Heart right ventricle (tissue), 16 donors: ENCODE data around the gene GREB1L. TPM values are rescaled to one million over a fixed set of nuclear protein-coding genes. Genes with fewer than 3 reads are reported as not detected.

Experiments
- ATAC-seq, 8 donors: fragments of 200-7000 bp; cut with Tn5 transposase; one replicate each; pipeline ENCODE4 v1.9.1; 2020; ENCODE audit warnings: mild to moderate bottlenecking in 8 of 8, moderate library complexity in 8 of 8, moderate number of reproducible peaks in 1 of 8
- DNase-seq, 2 donors: peaks; one replicate each; pipeline ENCODE4 v3.0.0-alpha.2; 2020
- H3K27ac ChIP-seq, 10 donors: fragments of 200-600 bp; sonication (generic) in 2 of 10; one replicate each; pipeline versions ENCODE4 v1.5.0 to v1.8.0; 2020 to 2022; ENCODE audit warnings: mild to moderate bottlenecking in 3 of 10
- H3K27me3 ChIP-seq, 7 donors: fragments of 200-600 bp; one replicate each; pipeline ENCODE4 v1.8.0; 2021 to 2022; ENCODE audit warnings: mild to moderate bottlenecking in 2 of 7
- H3K36me3 ChIP-seq, 9 donors: fragments of 200-600 bp; sonication (generic) in 1 of 9; one replicate each; pipeline versions ENCODE4 v1.5.0 to v1.8.0; 2020 to 2022; ENCODE audit warnings: mild to moderate bottlenecking in 2 of 9
- H3K4me1 ChIP-seq, 9 donors: fragments of 200-600 bp; sonication (generic) in 1 of 9; one replicate each; pipeline versions ENCODE4 v1.5.0 to v1.8.0; 2020 to 2022; ENCODE audit warnings: mild to moderate bottlenecking in 4 of 9
- H3K4me3 ChIP-seq, 10 donors: fragments of 200-600 bp; sonication (generic) in 2 of 10; one replicate each; pipeline versions ENCODE4 v1.5.0 to v1.8.0; 2020 to 2022; ENCODE audit warnings: mild to moderate bottlenecking in 7 of 10, moderate library complexity in 2 of 10
- H3K9me3 ChIP-seq, 11 donors: fragments of 200-600 bp in 10 of 11; sonication (generic) in 2 of 11; one replicate each; pipeline versions ENCODE4 v1.5.0 to v1.8.0; 2013 to 2022; ENCODE audit warnings: mild to moderate bottlenecking in 2 of 11, control low read depth in 1 of 11, moderate library complexity in 1 of 11
- WGBS, 2 donors: extraction: QIAGEN DNeasy Blood & Tissue Kit; methylation state at CpG; one replicate each; pipeline ENCODE4 v1.1.7; 2013; ENCODE audit warnings: inconsistent platforms in 1 of 2; 5-methylcytosine and 5-hydroxymethylcytosine counted together
- intact Hi-C, 10 donors: fragments of 100-400 bp; cut with DNase I; formaldehyde crosslinking; loops; one replicate each; pipeline versions ENCODE4 v1.11.1 to v1.14.2; 2022
- polyA plus RNA-seq, 2 donors: library from polyadenylated mRNA; stranded (reverse); fragments of 200-250 nt; gene quantifications; one replicate each; pipeline ENCODE4 v1.2.3, GENCODE V29; 2013
- total RNA-seq, 10 donors: library from RNA; stranded (reverse); fragmentation: NEBNext Ultra II Directional in 3 of 10; extraction: Animal tissue kit (Norgen Biotek cat#: 25700) in 3 of 10; gene quantifications; one replicate each; pipeline versions ENCODE4 v1.2.1 to v1.2.4, GENCODE V29; 2021 to 2023
- TF ChIP-seq, protein P1 (sequence below), 9 donors: fragments of 200-600 bp; sonication (generic) in 2 of 9; IDR thresholded peaks; one replicate each; pipeline versions ENCODE4 v1.5.0 to v1.8.0; 2021 to 2022; ENCODE audit warnings: antibody characterized with exemption in 9 of 9, mild to moderate bottlenecking in 5 of 9, moderate library complexity in 1 of 9
- donor health status: Arrhythmogenic right ventricular cardiomyopathy.
- donor health status: ischemic (EF 13 %, LVEDD 7.1; RV severe dilation, severe dysfunction).
- donor health status: healthy with polysubstance abuse.
- donor health status: DM: no; HTN: yes; CAD: no.
- donor health status: DM: no; HTN: no; CAD: no.
- donor health status: ischemic (EF 25% LVEDD 6.9; RV normal size, moderate dysfunction).
- donor health status: ischemic (EF 25% LVEDD 5.7; RV mildly dilated, moderate dysfunction).
- donor health status: healthy.
- donor health status: DM: yes; HTN: yes; CAD: no.
- donor health status: Ischemic cardiomyopathy.
- donor health status: ischemic (EF 35%, LVEDD 5.7; RV mildly dilated, moderate dysfunction).
- donor health status: nonischemic (EF 11% LVEDD 7.7; RV severe dilation, severe dysfunction).
- donor health status: DM: yes; HTN: yes; CAD: no.
- donor health status: PGD.
- donor health status: ischemic (EF 29% LVEDD 5.4; RV normal size, mild dysfunction).
- donor health status: nonischemic (EF 23%, LVEDD 6.1; RV moderate dilation, normal function).

Gene GREB1L
- total and polyA plus RNA-seq, 12 donors: 0.54 to 14.3 (median 10.9) TPM

DNA sequence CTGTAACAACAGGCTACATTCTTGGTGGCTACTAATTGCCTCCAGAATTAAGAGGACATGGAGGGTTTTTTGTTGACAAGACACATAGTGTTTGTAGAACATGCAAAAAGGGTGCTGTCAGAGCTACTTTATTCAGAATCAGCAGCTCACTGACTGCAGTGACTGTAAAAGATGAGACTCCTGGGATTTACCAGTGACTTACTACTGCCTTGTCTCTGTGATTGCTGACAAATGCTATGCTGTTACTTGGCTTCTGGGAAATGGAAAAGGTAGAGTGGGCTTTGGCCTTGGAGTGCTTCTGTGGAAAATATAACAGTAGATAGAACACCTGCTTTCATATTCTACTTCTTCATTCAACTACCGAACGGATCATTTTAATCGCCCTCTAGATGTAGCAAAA, 47.8 kb downstream of the GREB1L start:
- H3K4me1 ChIP-seq: no peaks in the 10 kb centered on the region
- TF ChIP-seq, protein P1, sequence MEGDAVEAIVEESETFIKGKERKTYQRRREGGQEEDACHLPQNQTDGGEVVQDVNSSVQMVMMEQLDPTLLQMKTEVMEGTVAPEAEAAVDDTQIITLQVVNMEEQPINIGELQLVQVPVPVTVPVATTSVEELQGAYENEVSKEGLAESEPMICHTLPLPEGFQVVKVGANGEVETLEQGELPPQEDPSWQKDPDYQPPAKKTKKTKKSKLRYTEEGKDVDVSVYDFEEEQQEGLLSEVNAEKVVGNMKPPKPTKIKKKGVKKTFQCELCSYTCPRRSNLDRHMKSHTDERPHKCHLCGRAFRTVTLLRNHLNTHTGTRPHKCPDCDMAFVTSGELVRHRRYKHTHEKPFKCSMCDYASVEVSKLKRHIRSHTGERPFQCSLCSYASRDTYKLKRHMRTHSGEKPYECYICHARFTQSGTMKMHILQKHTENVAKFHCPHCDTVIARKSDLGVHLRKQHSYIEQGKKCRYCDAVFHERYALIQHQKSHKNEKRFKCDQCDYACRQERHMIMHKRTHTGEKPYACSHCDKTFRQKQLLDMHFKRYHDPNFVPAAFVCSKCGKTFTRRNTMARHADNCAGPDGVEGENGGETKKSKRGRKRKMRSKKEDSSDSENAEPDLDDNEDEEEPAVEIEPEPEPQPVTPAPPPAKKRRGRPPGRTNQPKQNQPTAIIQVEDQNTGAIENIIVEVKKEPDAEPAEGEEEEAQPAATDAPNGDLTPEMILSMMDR (IDR thresholded peaks at IDR 0.05): no peak

GRCh38 chr18:21291106-21291505, 49.1 kb downstream of the GREB1L start:
- intact Hi-C loops: no loop called here

More for the DNA sequence above, 47.8 kb downstream of the GREB1L start:
- DNase-seq (no peak), ATAC-seq (no peak)
- H3K27ac ChIP-seq: no peak overlapping the region
- no peaks in the 10 kb centered on the region for H3K27me3 ChIP-seq
- no peaks in the 10 kb centered on the region for H3K9me3 ChIP-seq
- no peaks in the 10 kb centered on the region for H3K36me3 ChIP-seq
- intact Hi-C loops: loop anchor here in 1 of 10 donors (5.0 kb wide), 1 partner anchor 37 kb away; no protein-coding TSS in a partner anchor
- no peak overlapping the region for H3K4me3 ChIP-seq
- 94 to 96% methylated on average over 3 of the region's 3 CpGs for WGBS, 2 donors

DNA sequence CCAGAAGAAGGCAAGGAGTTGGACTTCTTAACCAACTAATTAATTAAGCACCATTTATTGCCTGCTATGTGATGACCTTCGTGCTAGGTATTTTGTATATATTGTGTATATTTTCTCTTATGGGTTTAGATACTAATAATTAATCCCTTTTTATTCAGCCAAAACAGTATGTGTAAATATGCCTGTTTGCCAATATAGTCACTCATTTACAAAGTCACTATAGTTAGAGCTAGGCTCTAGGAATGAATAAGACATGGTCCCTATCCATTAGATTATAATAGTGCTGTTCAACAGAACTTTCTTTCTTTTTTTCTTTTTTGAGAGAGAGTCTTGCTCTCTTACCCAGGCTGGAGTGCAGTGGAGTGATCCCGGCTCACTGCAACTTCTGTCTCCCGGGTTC, 51.4 kb downstream of the GREB1L start:
- Histone ChIP-seq H3K4me3 (no peak overlapping the region), H3K9me3 (peaks cover 0 to 3% (median 0%) of the 10 kb centered on the region in 11 donors), H3K27ac (no peak overlapping the region), H3K27me3 (no peaks in the 10 kb centered on the region), H3K36me3 (no peaks in the 10 kb centered on the region), H3K4me1 (no peaks in the 10 kb centered on the region)
- intact Hi-C loops: no loop called here
- DNase-seq (no peak), ATAC-seq (no peak)
- TF ChIP-seq, protein P1 (IDR thresholded peaks at IDR 0.05): no peak
- 93 to 95% methylated on average over 3 of the region's 3 CpGs for WGBS, 2 donors

More at GRCh38 chr18:21291106-21291505, 49.1 kb downstream of the GREB1L start:
- Histone ChIP-seq H3K27me3 (no peaks in the 10 kb centered on the region), H3K4me3 (no peak overlapping the region), H3K36me3 (no peaks in the 10 kb centered on the region), H3K27ac (no peak overlapping the region), H3K9me3 (peaks cover 0 to 2% (median 0%) of the 10 kb centered on the region in 11 donors), H3K4me1 (no peaks in the 10 kb centered on the region)
- ATAC-seq (no peak), DNase-seq (no peak)
- TF ChIP-seq, protein P1 (IDR thresholded peaks at IDR 0.05): no peak
- 64 to 78% methylated on average over 3 of the region's 3 CpGs for WGBS, 2 donors

DNA sequence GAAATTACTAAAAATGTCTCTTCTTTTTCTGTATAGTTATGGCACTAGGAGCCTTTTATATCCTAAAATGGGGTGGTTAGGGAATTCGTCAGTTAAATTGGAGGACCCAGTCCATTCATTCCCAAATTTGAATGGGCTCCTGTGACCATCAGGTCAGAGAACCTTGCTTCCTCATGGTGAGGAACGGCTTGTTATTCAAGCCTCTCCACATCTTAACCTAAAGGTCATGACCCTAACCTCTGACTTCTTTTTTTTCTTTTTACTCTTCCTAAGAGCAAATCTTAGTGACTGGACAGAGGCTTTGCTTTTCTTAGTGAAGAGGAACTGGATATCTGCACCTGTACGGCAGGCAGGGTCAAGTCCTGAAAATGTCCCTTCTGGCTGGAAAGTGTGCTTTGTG, 53.1 kb downstream of the GREB1L start:
- 72 to 74% methylated on average over 3 of the region's 3 CpGs for WGBS, 2 donors
- TF ChIP-seq, protein P1 (IDR thresholded peaks at IDR 0.05): no peak
- Histone ChIP-seq H3K9me3 (peaks cover 0 to 3% (median 0%) of the 10 kb centered on the region in 11 donors), H3K4me3 (no peak overlapping the region), H3K4me1 (no peaks in the 10 kb centered on the region), H3K27me3 (no peaks in the 10 kb centered on the region), H3K36me3 (no peaks in the 10 kb centered on the region), H3K27ac (no peak overlapping the region)
- DNase-seq (no peak), ATAC-seq (no peak)
- intact Hi-C loops: no loop called here
